ENCODE data around the gene TMEM132E. TPM values are rescaled to one million over a fixed set of nuclear protein-coding genes. Genes with fewer than 3 reads are reported as not detected.

Gene TMEM132E
- total and polyA plus RNA-seq, 10 donors, result 0.09 to 0.79 (median 0.27) TPM

GRCh38 chr17:34637548-34638525 is 58.5 kb downstream of the TMEM132E start:
- TF ChIP-seq CTCF (IDR thresholded peaks at IDR 0.05 in 8 of 11, conservative IDR thresholded peaks at IDR 0.05 in 3 of 11), result peak; percentile 69 to 93 (median 86)
- TF ChIP-seq POLR2A (IDR thresholded peaks at IDR 0.05), result no peak
- TF ChIP-seq POLR2AphosphoS5 (IDR thresholded peaks at IDR 0.05), result no peak
- no peaks in the 10 kb centered on the region for H3K9me3 ChIP-seq
- no peaks in the 10 kb centered on the region for H3K36me3 ChIP-seq
- H3K4me1 ChIP-seq, result peaks cover 4 to 19% (median 16%) of the 10 kb centered on the region in 6 donors
- H3K27ac ChIP-seq, result no peak overlapping the region
- intact Hi-C loops (cut with DNase I; ENCODE audit: low total_unique reads), result loop anchor here (10.0 kb wide), 1 partner anchor 213 kb away; no protein-coding TSS in a partner anchor
- peak; percentile 90 for DNase-seq
- H3K4me3 ChIP-seq, result peak overlapping the region; percentile 35 to 75 (median 46)
- peaks cover 0 to 87% (median 22%) of the 10 kb centered on the region in 7 donors for H3K27me3 ChIP-seq (replicated peaks in 1 of 7)
- 9 to 15% (median 12%) methylated on average over 39 to 73 of the region's 73 CpGs for WGBS, 5 donors

- peak overlapping the region in 4 of 8 donors; percentile 45 to 75 (median 51) for H3K4me3 ChIP-seq
- intact Hi-C loops (cut with DNase I; ENCODE audit: low total_unique reads), result loop anchor here (10.0 kb wide), 1 partner anchor 214 kb away; no protein-coding TSS in a partner anchor
These were observed 59.3 kb downstream of the TMEM132E start for GRCh38 chr17:34638526-34639260.

GRCh38 chr17:34639706-34640425 is 60.5 kb downstream of the TMEM132E start:
- 73 to 94% (median 89%) methylated on average over 5 to 6 of the region's 6 CpGs for WGBS, 5 donors
- intact Hi-C loops (cut with DNase I; ENCODE audit: low total_unique reads), result loop anchor here (10.0 kb wide), 1 partner anchor 215 kb away; no protein-coding TSS in a partner anchor
- no peaks in the 10 kb centered on the region for H3K9me3 ChIP-seq
- peaks cover 0 to 95% (median 23%) of the 10 kb centered on the region in 7 donors for H3K27me3 ChIP-seq (replicated peaks in 1 of 7)
- H3K27ac ChIP-seq, result no peak overlapping the region
- no peak for DNase-seq
- H3K4me3 ChIP-seq, result no peak overlapping the region
- TF ChIP-seq POLR2AphosphoS5 (IDR thresholded peaks at IDR 0.05) (no peak), CTCF (IDR thresholded peaks at IDR 0.05 in 8 of 11, conservative IDR thresholded peaks at IDR 0.05 in 3 of 11) (no peak), POLR2A (IDR thresholded peaks at IDR 0.05) (no peak)
- peaks cover 4 to 19% (median 16%) of the 10 kb centered on the region in 6 donors for H3K4me1 ChIP-seq
- H3K36me3 ChIP-seq, result no peaks in the 10 kb centered on the region

More at GRCh38 chr17:34638526-34639260, 59.3 kb downstream of the TMEM132E start:
- Histone ChIP-seq H3K9me3 (no peaks in the 10 kb centered on the region), H3K27me3 (replicated peaks in 1 of 7) (peaks cover 0 to 88% (median 23%) of the 10 kb centered on the region in 7 donors), H3K27ac (no peak overlapping the region), H3K4me1 (peaks cover 4 to 19% (median 16%) of the 10 kb centered on the region in 6 donors), H3K36me3 (no peaks in the 10 kb centered on the region)
- TF ChIP-seq POLR2AphosphoS5 (IDR thresholded peaks at IDR 0.05) (no peak), CTCF (IDR thresholded peaks at IDR 0.05 in 8 of 11, conservative IDR thresholded peaks at IDR 0.05 in 3 of 11) (peak in 6 of 11 experiments; percentile 11 to 55 (median 26))
- WGBS, 5 donors, result 43 to 64% (median 49%) methylated on average over 9 to 17 of the region's 17 CpGs
- no peak for DNase-seq
